Brain microvascular endothelial cell (primary cell): Measurements from ENCODE around the gene EML1.

Source experiments
- DNase-seq: peaks from one replicate; pipeline ENCODE4 v3.0.0-alpha.2; 2020
- H3K27ac ChIP-seq: fragments of 250-450 bp; sonication (Bioruptor Pico); 2 replicates; pipeline ENCODE4 v1.5.1; 2020; ENCODE audit warnings: mild to moderate bottlenecking, moderate library complexity
- H3K27me3 ChIP-seq: fragments of 250-450 bp; sonication (Bioruptor Pico); replicated peaks from 2 replicates; pipeline ENCODE4 v1.5.1; 2020; ENCODE audit warnings: mild to moderate bottlenecking
- H3K36me3 ChIP-seq: fragments of 250-450 bp; sonication (Bioruptor Pico); replicated peaks from 2 replicates; pipeline ENCODE4 v1.5.1; 2020; ENCODE audit warnings: mild to moderate bottlenecking
- H3K4me3 ChIP-seq: 2 replicates; pipeline ENCODE4 v1.5.1; 2011; ENCODE audit warnings: low read depth, mild to moderate bottlenecking, control low read depth, low read length, moderate library complexity
- CTCF ChIP-seq: IDR thresholded peaks from 2 replicates; pipeline ENCODE4 v1.5.1; 2011; ENCODE audit warnings: low read depth, mild to moderate bottlenecking, moderate library complexity, low read length, control low read depth, inconsistent platforms; ENCODE audit errors: missing control alignments
- in situ Hi-C: cut with HindIII; loops from 2 replicates; pipeline ENCODE4 v1.10.0; 2017; ENCODE audit warnings: low sequenced_read_pairs, low pct_ligation_motif_present

Gene EML1

DNA sequence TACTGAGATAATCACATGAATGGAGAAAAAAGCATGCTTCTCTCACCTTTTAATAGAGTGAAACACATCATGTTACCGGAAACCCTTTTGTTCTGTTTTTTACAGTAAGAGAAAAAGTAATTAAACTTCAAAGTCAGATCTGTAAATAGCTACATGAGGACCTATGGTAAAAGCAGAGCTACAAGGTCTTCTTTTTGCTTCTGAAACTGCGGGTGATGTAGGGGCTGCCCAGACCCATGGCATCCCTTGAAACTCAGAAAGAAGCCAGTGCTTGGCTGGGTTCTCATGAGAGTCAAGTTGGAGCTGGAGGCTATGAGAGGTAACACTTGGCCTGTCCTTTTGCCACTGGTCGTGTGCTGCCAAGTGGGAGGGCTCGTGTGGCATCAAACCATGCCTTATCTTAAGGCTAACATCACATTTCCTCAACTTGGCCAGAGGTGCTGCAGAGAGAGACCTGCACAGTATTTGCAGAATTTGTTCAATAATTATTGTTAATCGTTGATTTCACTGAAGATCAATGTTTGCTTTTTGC lies 47.6 kb downstream of the EML1 start:
- H3K27ac ChIP-seq = no peak overlapping the region
- H3K27me3 ChIP-seq = no peaks in the 10 kb centered on the region
- in situ Hi-C loops = no loop called here
- H3K4me3 ChIP-seq = no peak overlapping the region
- TF ChIP-seq CTCF = no peak
- no peaks in the 10 kb centered on the region for H3K36me3 ChIP-seq
- DNase-seq = no peak

- in situ Hi-C loops = no loop called here
- H3K27me3 ChIP-seq = no peaks in the 10 kb centered on the region
These were observed 48.3 kb downstream of the EML1 start for GRCh38 chr14:99841436-99842071.

DNA sequence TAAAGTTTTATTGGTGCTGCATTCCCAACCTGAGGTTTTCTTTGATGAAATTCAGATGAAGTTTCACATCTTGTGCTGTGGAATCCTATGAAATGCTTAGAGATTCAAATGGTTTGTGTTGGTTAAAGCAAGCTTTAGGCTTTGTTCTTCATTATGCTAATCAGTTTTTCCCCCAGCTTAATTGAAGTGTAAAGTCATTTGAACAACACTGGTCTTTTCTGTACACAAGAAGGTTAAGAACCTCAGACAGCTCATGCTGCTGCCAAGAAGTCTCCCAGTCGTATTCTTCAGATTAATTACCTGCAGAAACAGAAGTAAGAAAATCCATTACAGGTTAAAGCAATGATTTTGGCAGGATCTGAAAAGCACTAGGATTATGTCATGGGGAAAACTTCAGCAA lies 48.9 kb downstream of the EML1 start:
- H3K27me3 ChIP-seq = no peaks in the 10 kb centered on the region
- in situ Hi-C loops = no loop called here
- no peak overlapping the region for H3K27ac ChIP-seq
- H3K4me3 ChIP-seq = no peak overlapping the region
- no peaks in the 10 kb centered on the region for H3K36me3 ChIP-seq
- no peak for TF ChIP-seq CTCF
- no peak for DNase-seq

More at GRCh38 chr14:99841436-99842071, 48.3 kb downstream of the EML1 start:
- TF ChIP-seq CTCF = no peak
- Histone ChIP-seq H3K36me3 (no peaks in the 10 kb centered on the region), H3K4me3 (no peak overlapping the region), H3K27ac (no peak overlapping the region)
- no peak for DNase-seq

DNA sequence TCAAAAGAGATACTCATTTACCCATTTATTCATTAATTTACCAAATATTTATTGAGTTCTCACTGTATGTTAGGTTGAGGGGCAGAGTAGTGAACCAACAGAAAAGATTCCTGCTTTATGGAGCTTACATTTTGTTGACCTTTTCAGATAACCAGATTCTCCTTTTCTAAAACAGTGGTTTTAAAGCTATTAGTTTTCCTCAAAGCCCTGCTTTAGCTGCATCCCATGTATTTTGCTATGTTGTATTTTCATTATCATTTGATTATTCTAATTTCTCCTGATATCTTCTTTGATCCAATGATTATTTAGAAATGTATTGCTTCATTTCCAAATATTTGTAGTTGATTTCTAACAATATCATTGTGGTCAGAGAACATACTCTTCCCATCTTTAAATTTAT lies 53.6 kb downstream of the EML1 start:
- TF ChIP-seq CTCF = no peak
- H3K27me3 ChIP-seq = no peaks in the 10 kb centered on the region

DNA sequence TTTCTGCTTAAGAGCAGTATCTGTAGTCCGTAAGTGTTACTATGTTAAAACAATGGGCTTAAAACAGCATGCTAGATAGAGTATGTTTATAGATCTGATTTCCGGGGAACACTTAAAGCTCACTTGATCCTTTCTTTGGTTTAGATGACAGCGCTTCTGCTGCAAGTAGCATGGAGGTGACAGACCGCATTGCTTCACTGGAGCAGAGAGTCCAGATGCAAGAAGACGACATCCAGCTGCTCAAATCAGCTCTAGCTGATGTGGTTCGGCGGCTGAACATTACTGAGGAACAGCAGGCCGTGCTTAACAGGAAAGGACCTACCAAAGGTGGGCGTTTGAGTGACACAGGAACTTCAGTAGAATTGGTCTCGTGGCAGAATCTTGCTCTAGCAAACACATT lies 57.5 kb downstream of the EML1 start:
- in situ Hi-C loops = no loop called here
- DNase-seq = no peak
- no peak overlapping the region for H3K27ac ChIP-seq
- no peaks in the 10 kb centered on the region for H3K27me3 ChIP-seq
- H3K4me3 ChIP-seq = no peak overlapping the region
- H3K36me3 ChIP-seq = no peaks in the 10 kb centered on the region
- TF ChIP-seq CTCF = no peak

More for the DNA sequence above, 53.6 kb downstream of the EML1 start:
- H3K36me3 ChIP-seq = no peaks in the 10 kb centered on the region
- DNase-seq = no peak
- no peak overlapping the region for H3K4me3 ChIP-seq
- in situ Hi-C loops = no loop called here
- H3K27ac ChIP-seq = no peak overlapping the region

GRCh38 chr14:99852578-99852977 lies 59.4 kb downstream of the EML1 start:
- TF ChIP-seq CTCF = no peak
- H3K27ac ChIP-seq = no peak overlapping the region
- in situ Hi-C loops = no loop called here
- no peak for DNase-seq
- H3K4me3 ChIP-seq = no peak overlapping the region
- H3K36me3 ChIP-seq = no peaks in the 10 kb centered on the region
- no peaks in the 10 kb centered on the region for H3K27me3 ChIP-seq
